Amniotic epithelial cell (primary cell): Measurements from ENCODE around the gene ASH1L.
"Not testable (repeated sequence)": the region's sequence is repeated elsewhere in the genome, so short reads cannot be mapped to it uniquely, and the experiment has no call there.

ENCODE experiments used
- DNase-seq: peaks from one replicate; pipeline ENCODE4 v3.0.0-alpha.2; 2010; ENCODE audit warnings: low read depth

ASH1L gene

GRCh38 chr1:155562581-155563376, at the start of gene ASH1L:
ASH1L (minus strand) TSS chr1:155562803; CDS start chr1:155521519, 41,284 bp downstream.
- DNase-seq: peak; percentile 88

- DNase-seq: not testable (repeated sequence)
Observed at GRCh38 chr1:155610257-155610647, 47.6 kb upstream of the ASH1L start.

GRCh38 chr1:155609515-155610256, 47.1 kb upstream of the ASH1L start, which contains the start of gene MSTO1:
MSTO1 (plus strand) TSS chr1:155610218; CDS start chr1:155610249, 31 bp downstream.
- DNase-seq: peak; percentile 98

- no peak for DNase-seq
Observed at GRCh38 chr1:155608888-155609225, 46.3 kb upstream of the ASH1L start.

- DNase-seq: no peak
Observed at GRCh38 chr1:155607708-155608107, 45.1 kb upstream of the ASH1L start.

GRCh38 chr1:155599828-155600572, 37.4 kb upstream of the ASH1L start:
- not testable (repeated sequence) for DNase-seq

- peak; percentile 62 for DNase-seq
Observed at GRCh38 chr1:155598842-155599331, 36.3 kb upstream of the ASH1L start.

GRCh38 chr1:155596864-155597263, 34.3 kb upstream of the ASH1L start:
- no peak for DNase-seq

- DNase-seq: not testable (repeated sequence)
Observed at GRCh38 chr1:155595877-155596474, 33.4 kb upstream of the ASH1L start.

- DNase-seq: peak; percentile 68
Observed at GRCh38 chr1:155591770-155592169, 29.2 kb upstream of the ASH1L start.

- not testable (repeated sequence) for DNase-seq
Observed at GRCh38 chr1:155590516-155591247, 28.1 kb upstream of the ASH1L start.

- not testable (repeated sequence) for DNase-seq
Observed at GRCh38 chr1:155589282-155589681, 26.7 kb upstream of the ASH1L start.

- not testable (repeated sequence) for DNase-seq
Observed at GRCh38 chr1:155583846-155584245, 21.2 kb upstream of the ASH1L start.

GRCh38 chr1:155575608-155576007, 13.0 kb upstream of the ASH1L start:
- DNase-seq: not testable (repeated sequence)

GRCh38 chr1:155574077-155574476, 11.5 kb upstream of the ASH1L start:
- DNase-seq: no peak

- no peak for DNase-seq
Observed at GRCh38 chr1:155570593-155570990, 8.0 kb upstream of the ASH1L start.

- DNase-seq: peak; percentile 98
Observed at GRCh38 chr1:155569988-155570592, 7.5 kb upstream of the ASH1L start.

- peak; percentile 23 for DNase-seq
Observed at GRCh38 chr1:155563377-155564022, 897 bp upstream of the ASH1L start.

GRCh38 chr1:155561779-155562580, 623 bp downstream of the ASH1L start:
- not testable (repeated sequence) for DNase-seq
